ENCODE measurements around the gene RAPGEF4. TPM values are rescaled to one million over a fixed set of nuclear protein-coding genes. Genes with fewer than 3 reads are reported as not detected.

The RAPGEF4 gene
- total RNA-seq, 4 donors from 2014 or later = 3.7 to 8.9 (median 5.2) TPM

DNA sequence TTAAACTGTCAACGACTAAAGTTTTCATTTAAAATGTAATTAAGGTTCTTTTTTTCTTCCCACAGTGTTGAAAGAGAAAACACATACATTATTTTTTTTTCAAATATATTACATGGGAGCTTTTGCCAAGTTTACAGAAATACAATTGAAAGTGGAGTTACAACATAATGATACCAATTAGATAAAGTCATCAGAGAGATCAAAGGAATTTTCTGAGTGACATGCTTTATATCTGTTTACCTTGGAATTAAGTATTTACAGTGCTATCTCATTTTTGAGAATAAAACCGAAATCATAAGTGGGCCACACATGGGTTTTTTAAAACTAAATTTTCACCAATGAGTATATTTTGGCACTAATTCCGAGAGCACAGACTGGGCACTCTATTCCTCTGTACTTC, 165.2 kb downstream of the RAPGEF4 start:
- intact Hi-C loops (cut with DNase I) = no loop called here
- no peaks in the 10 kb centered on the region for H3K36me3 ChIP-seq
- DNase-seq (ENCODE audit: extremely low spot score) = no peak
- H3K27ac ChIP-seq (replicated peaks in 1 of 4) = no peak overlapping the region
- TF ChIP-seq EP300 (IDR thresholded peaks at IDR 0.05) = no peak
- TF ChIP-seq POLR2AphosphoS5 (IDR thresholded peaks at IDR 0.05) = no peak
- no peak for TF ChIP-seq POLR2A (IDR thresholded peaks at IDR 0.05; ENCODE audit: low read depth)
- TF ChIP-seq, protein P1, sequence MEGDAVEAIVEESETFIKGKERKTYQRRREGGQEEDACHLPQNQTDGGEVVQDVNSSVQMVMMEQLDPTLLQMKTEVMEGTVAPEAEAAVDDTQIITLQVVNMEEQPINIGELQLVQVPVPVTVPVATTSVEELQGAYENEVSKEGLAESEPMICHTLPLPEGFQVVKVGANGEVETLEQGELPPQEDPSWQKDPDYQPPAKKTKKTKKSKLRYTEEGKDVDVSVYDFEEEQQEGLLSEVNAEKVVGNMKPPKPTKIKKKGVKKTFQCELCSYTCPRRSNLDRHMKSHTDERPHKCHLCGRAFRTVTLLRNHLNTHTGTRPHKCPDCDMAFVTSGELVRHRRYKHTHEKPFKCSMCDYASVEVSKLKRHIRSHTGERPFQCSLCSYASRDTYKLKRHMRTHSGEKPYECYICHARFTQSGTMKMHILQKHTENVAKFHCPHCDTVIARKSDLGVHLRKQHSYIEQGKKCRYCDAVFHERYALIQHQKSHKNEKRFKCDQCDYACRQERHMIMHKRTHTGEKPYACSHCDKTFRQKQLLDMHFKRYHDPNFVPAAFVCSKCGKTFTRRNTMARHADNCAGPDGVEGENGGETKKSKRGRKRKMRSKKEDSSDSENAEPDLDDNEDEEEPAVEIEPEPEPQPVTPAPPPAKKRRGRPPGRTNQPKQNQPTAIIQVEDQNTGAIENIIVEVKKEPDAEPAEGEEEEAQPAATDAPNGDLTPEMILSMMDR (IDR thresholded peaks at IDR 0.05) = no peak
- 79% methylated on average over 3 of the region's 3 CpGs for WGBS
- H3K27me3 ChIP-seq = no peaks in the 10 kb centered on the region
- H3K4me3 ChIP-seq = no peak overlapping the region
- peaks cover 0 to 3% (median 0%) of the 10 kb centered on the region in 4 donors for H3K4me1 ChIP-seq
- H3K9me3 ChIP-seq = no peaks in the 10 kb centered on the region

DNA sequence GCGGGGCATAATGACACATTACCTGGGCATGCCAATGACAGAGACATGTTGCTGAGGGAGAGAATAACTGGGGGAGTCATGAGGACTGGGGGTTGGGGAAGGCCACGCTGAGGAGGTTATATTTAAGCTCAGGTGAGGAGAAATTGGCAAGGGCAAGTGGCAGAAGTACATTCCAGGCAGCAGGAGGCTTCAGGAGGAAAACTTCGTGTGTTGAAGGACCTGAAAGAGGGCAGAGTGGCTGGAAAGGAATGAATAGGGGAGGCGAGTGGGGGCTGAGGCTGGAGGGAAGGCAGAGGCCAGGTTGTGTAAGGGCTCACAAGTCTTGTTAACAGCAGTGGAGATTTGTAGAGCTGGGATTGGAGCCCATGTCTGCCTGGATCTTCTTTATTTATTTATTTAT, 166.3 kb downstream of the RAPGEF4 start:
- no peaks in the 10 kb centered on the region for H3K36me3 ChIP-seq

DNA sequence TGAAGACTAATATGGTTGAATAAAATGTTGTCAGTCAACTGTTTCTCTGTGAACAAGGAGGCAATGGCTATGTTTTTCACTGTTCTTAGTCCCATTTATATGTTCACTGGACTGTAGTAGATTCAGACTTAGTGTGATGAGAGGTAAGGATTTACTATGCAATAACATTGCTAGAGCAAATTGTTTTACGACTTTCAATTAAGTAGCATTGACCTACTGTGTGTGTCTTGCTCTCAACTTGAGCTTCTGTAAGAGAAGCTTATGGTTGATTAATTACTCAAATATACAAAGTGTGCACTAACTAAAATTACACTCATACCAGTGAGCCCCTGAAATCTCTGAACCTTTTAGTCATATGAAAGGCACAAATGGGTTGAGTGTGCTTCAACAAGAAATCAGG, 168.6 kb downstream of the RAPGEF4 start:
- no peak for DNase-seq (ENCODE audit: extremely low spot score)
- no peaks in the 10 kb centered on the region for H3K9me3 ChIP-seq
- 87% methylated on average over 1 of the region's 1 CpG for WGBS
- H3K4me3 ChIP-seq = no peak overlapping the region
- peaks cover 8 to 14% (median 9%) of the 10 kb centered on the region in 4 donors for H3K4me1 ChIP-seq
- TF ChIP-seq EP300 (IDR thresholded peaks at IDR 0.05) (no peak), POLR2A (IDR thresholded peaks at IDR 0.05; ENCODE audit: low read depth) (no peak), POLR2AphosphoS5 (IDR thresholded peaks at IDR 0.05) (no peak)
- TF ChIP-seq, protein P1 (IDR thresholded peaks at IDR 0.05) = no peak
- intact Hi-C loops (cut with DNase I) = no loop called here
- H3K27ac ChIP-seq (replicated peaks in 1 of 4) = no peak overlapping the region
- no peaks in the 10 kb centered on the region for H3K36me3 ChIP-seq
- H3K27me3 ChIP-seq = no peaks in the 10 kb centered on the region

More for the DNA sequence above, 166.3 kb downstream of the RAPGEF4 start:
- Histone ChIP-seq H3K9me3 (no peaks in the 10 kb centered on the region), H3K27me3 (no peaks in the 10 kb centered on the region), H3K4me3 (no peak overlapping the region), H3K4me1 (peaks cover 8 to 13% (median 9%) of the 10 kb centered on the region in 4 donors), H3K27ac (replicated peaks in 1 of 4) (no peak overlapping the region)
- DNase-seq (ENCODE audit: extremely low spot score) = no peak
- intact Hi-C loops (cut with DNase I) = no loop called here
- TF ChIP-seq, protein P1 (IDR thresholded peaks at IDR 0.05) = no peak
- TF ChIP-seq EP300 (IDR thresholded peaks at IDR 0.05) (no peak), POLR2A (IDR thresholded peaks at IDR 0.05; ENCODE audit: low read depth) (no peak), POLR2AphosphoS5 (IDR thresholded peaks at IDR 0.05) (no peak)
- WGBS = 85% methylated on average over 4 of the region's 4 CpGs

DNA sequence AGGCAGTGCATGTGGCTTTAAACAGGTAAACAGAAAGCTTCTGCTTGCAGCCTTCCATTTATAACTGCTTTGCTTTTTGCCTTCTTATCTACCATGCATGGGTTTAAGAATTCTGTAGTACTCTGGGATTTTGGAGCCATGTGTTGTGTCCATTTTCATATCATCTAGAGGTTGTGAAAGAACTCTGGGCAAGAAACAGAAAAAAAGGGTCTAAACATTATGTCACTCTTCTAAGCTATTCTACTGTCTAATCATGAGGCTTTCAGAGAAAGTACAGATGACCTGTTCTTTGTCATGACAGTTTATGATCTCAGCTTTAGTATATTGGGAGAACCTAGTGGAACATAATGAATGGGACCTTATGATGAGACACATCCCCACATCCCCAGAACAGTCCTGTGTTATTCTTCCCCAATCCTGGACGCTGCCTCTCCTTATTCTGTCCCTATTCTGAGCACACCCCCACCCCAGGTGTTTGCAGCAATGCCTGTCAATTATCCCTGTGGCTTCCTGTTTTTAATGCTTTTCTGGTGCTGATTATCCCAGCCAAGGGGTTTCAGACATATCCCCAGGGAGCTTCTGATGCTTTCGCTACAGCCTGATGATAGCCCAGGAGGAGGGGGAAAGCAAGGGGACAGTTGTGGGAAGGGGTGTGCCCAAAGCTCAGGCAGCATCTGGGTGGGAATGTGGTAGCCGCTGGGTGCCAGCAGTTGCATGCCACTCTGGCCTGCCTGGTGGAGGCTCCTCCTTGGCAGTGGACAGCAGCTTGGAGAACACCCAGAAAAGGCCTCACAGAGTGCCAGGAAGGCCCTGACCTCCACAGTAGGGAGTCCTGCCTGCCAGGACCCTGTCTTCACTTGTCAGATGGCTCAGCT, 170.5 kb downstream of the RAPGEF4 start:
- intact Hi-C loops (cut with DNase I) = no loop called here
- no peak overlapping the region for H3K4me3 ChIP-seq
- no peak for TF ChIP-seq EP300 (IDR thresholded peaks at IDR 0.05)
- TF ChIP-seq POLR2AphosphoS5 (IDR thresholded peaks at IDR 0.05) = no peak
- TF ChIP-seq, protein P1 (IDR thresholded peaks at IDR 0.05) = no peak
- no peak for TF ChIP-seq POLR2A (IDR thresholded peaks at IDR 0.05; ENCODE audit: low read depth)
- peaks cover 8 to 14% (median 9%) of the 10 kb centered on the region in 4 donors for H3K4me1 ChIP-seq
- no peak overlapping the region for H3K27ac ChIP-seq (replicated peaks in 1 of 4)
- H3K36me3 ChIP-seq = no peaks in the 10 kb centered on the region
- 66% methylated on average over 2 of the region's 3 CpGs for whole genome bisulfite sequencing
- no peaks in the 10 kb centered on the region for H3K9me3 ChIP-seq
- H3K27me3 ChIP-seq = no peaks in the 10 kb centered on the region
- no peak for DNase-seq (ENCODE audit: extremely low spot score)

Measured in esophagus muscularis mucosa (tissue), 4 donors.